Spinal cord (tissue), 10 donors: ENCODE data around the gene NCS1. TPM values are rescaled to one million over a fixed set of nuclear protein-coding genes. Genes with fewer than 3 reads are reported as not detected.

Experiments
- DNase-seq, 6 donors: peaks; one replicate each; pipeline versions ENCODE4 v3.0.0 to v3.0.0-alpha.2; 2013 to 2015; ENCODE audit warnings: low spot score in 6 of 6, low read depth in 4 of 6
- H3K27ac ChIP-seq: one replicate; pipeline ENCODE4 v1.5.1; 2013; ENCODE audit warnings: low read depth, low read length, control low read depth
- H3K27me3 ChIP-seq: one replicate; pipeline ENCODE4 v1.6.1; 2013; ENCODE audit warnings: low read length; ENCODE audit not compliant: control insufficient read depth, insufficient read depth
- H3K36me3 ChIP-seq: one replicate; pipeline ENCODE4 v1.6.1; 2013; ENCODE audit warnings: low read length; ENCODE audit not compliant: control insufficient read depth, insufficient read depth
- H3K4me1 ChIP-seq: one replicate; pipeline ENCODE4 v1.6.1; 2013; ENCODE audit warnings: low read length; ENCODE audit not compliant: control insufficient read depth, insufficient read depth
- H3K4me3 ChIP-seq: one replicate; pipeline ENCODE4 v1.5.1; 2013; ENCODE audit warnings: low read depth, low read length, control low read depth
- H3K9me3 ChIP-seq: one replicate; pipeline ENCODE4 v1.6.1; 2013; ENCODE audit warnings: low read length; ENCODE audit not compliant: control insufficient read depth, insufficient read depth
- WGBS: methylation state at CpG from one replicate; pipeline ENCODE4 v1.1.5; 2013; ENCODE audit warnings: missing lambda C conversion rate; ENCODE audit not compliant: insufficient coverage; 5-methylcytosine and 5-hydroxymethylcytosine counted together
- polyA plus RNA-seq, 2 donors: library from polyadenylated mRNA; unstranded; fragments of 120-200 nt; gene quantifications; one replicate each; pipeline ENCODE4 v1.2.1, GENCODE V29; 2013; ENCODE audit not compliant: insufficient read length in 2 of 2
- total RNA-seq, 2 donors: library from RNA; depleted of rRNA in 1 of 2; stranded (reverse); fragments of 120-200 nt in 1 of 2; fragments of >200 nt in 1 of 2; gene quantifications; one replicate each; pipeline versions ENCODE4 v1.2.3 to v1.2.4, GENCODE V29; 2013 to 2014
- donor health status: healthy.

Gene NCS1
- total and polyA plus RNA-seq, 4 donors: 47.6 to 197 (median 145) TPM

DNA sequence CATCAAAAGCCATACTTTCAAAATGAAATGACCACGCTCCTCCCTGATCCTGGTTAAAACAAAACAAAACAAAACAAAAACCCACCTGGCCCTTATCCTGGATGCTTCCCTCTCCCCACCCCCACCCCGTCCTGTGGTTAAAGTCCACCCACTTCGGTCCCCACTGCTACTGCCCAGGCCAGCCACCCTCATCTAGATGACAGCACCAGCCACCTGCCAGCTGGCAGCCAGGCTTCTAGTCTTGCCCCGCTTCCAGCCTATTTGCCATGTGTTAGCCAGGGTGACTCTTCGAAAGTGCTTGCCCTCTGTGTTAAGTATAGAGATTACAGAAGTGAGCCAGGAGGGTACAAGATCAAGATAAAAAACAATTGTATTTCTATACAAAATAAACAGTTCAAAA lies 27.5 kb upstream of the NCS1 start:
- WGBS: 84% methylated on average over 3 of the region's 5 CpGs
- Histone ChIP-seq H3K36me3 (no peaks in the 10 kb centered on the region), H3K9me3 (no peaks in the 10 kb centered on the region), H3K27me3 (no peaks in the 10 kb centered on the region), H3K4me3 (no peak overlapping the region), H3K4me1 (peaks cover 27% of the 10 kb centered on the region), H3K27ac (no peak overlapping the region)
- no peak for DNase-seq

DNA sequence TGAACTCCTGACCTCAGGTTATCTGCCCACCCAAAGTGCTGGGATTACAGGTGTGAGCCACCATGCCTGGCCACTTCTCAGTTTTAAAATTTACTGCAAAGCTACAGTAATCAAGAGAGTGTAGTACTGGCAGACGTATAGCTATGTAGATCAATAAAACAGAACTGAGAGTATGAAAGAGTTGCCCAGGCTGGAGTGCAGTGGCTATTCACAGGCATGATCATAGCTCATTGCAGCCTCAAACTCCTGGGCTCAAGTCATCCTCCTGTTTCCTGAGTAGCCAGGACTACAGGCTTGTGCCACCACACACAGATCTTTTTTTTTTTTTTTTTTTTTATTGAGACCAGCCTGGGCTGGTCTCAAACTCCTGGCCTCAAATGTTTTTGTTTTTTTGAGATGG lies 26.5 kb upstream of the NCS1 start:
- H3K9me3 ChIP-seq: no peaks in the 10 kb centered on the region
- no CpG with 5 or more reads among the region's 1 CpG for WGBS
- no peaks in the 10 kb centered on the region for H3K36me3 ChIP-seq

DNA sequence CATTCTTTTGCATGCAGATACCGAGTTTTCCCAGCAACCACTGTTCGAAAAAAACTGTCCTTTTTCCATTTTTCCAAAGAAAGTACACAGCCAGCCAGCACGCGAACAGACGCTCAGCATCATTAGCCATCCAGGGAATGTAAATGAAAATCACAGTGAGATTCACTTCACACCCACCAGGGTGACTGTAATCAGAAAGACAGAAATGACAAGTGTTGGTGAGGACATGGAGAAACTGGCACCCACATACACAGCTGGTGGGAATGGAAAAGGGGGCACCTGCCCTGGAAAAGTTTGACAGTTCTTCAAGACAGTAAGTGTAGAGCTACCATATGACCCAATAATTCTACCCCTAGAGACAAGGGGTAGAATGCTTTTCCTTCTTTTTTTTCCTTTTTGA lies 25.0 kb upstream of the NCS1 start:
- Histone ChIP-seq H3K27ac (no peak overlapping the region), H3K9me3 (no peaks in the 10 kb centered on the region), H3K4me1 (peaks cover 23% of the 10 kb centered on the region), H3K4me3 (no peak overlapping the region), H3K36me3 (no peaks in the 10 kb centered on the region), H3K27me3 (no peaks in the 10 kb centered on the region)
- WGBS: no CpG with 5 or more reads among the region's 5 CpGs
- peak in 1 of 6 donors; percentile 36 for DNase-seq

More for the DNA sequence above, 26.5 kb upstream of the NCS1 start:
- no peak overlapping the region for H3K27ac ChIP-seq
- no peaks in the 10 kb centered on the region for H3K27me3 ChIP-seq
- H3K4me3 ChIP-seq: no peak overlapping the region
- DNase-seq: no peak
- peaks cover 27% of the 10 kb centered on the region for H3K4me1 ChIP-seq

- H3K4me3 ChIP-seq: no peak overlapping the region
- H3K36me3 ChIP-seq: no peaks in the 10 kb centered on the region
- DNase-seq: no peak
- no peaks in the 10 kb centered on the region for H3K9me3 ChIP-seq
- H3K4me1 ChIP-seq: peaks cover 19% of the 10 kb centered on the region
- no peaks in the 10 kb centered on the region for H3K27me3 ChIP-seq
- WGBS: 100% methylated on average over 2 of the region's 3 CpGs
- H3K27ac ChIP-seq: no peak overlapping the region
Observed at GRCh38 chr9:130147910-130148309, 24.3 kb upstream of the NCS1 start.

DNA sequence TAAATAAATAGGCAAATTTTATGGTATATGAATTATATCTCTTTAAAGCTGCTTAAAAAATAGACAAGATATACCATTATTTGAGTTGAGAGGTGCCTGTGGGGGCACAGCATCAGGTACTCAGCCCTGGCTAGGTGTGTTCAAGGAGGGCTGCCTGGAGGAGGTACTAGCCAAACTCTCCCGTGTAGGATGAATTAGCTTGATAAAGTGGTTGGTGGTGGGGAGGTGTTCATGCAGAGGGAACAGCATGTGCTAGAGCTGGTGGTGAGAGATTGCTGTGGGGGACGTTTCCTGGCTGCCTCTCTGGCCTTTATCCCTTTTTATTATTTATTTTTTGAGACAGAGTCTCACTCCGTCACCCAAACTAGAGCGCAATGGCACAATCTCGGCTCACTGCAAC lies 23.2 kb upstream of the NCS1 start:
- H3K4me1 ChIP-seq: peaks cover 8% of the 10 kb centered on the region
- 74% methylated on average over 4 of the region's 5 CpGs for WGBS
- DNase-seq: no peak
- no peaks in the 10 kb centered on the region for H3K9me3 ChIP-seq
- no peaks in the 10 kb centered on the region for H3K36me3 ChIP-seq
- H3K27ac ChIP-seq: no peak overlapping the region
- H3K27me3 ChIP-seq: no peaks in the 10 kb centered on the region
- no peak overlapping the region for H3K4me3 ChIP-seq

- Histone ChIP-seq H3K9me3 (no peaks in the 10 kb centered on the region), H3K27me3 (no peaks in the 10 kb centered on the region), H3K27ac (no peak overlapping the region), H3K4me1 (peaks cover under 1% of the 10 kb centered on the region), H3K36me3 (no peaks in the 10 kb centered on the region), H3K4me3 (no peak overlapping the region)
- DNase-seq: no peak
- 87% methylated on average over 5 of the region's 5 CpGs for WGBS
Observed at GRCh38 chr9:130149654-130150286, 22.4 kb upstream of the NCS1 start.

DNA sequence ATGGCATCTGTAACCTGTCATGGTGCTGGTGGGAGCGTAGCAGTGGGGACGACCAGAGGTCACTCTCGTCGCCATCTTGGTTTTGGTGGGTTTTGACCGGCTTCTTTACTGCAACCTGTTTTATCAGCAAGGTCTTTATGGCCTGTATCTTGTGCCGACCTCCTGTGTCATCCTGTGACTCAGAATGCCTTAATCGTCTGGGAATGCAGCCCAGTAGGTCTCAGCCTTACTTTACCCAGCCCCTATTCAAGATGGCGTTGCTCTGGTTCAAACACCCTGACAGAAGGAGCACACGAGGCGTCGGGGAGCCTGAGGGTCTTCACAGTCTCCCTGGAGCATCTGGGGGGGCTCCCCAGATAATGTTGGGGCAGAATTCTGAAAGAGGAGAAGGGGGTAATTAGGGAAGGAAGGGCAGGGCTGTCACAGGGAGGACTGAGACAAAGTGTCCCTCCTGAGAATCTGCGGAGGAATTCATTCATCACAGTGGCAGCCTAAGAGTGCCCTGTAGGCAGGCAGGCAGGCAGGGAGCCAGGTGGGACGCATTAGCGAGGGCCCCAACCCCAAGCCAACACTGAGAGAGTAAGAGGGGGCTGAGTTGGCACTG lies 21.3 kb upstream of the NCS1 start:
- WGBS: 56% methylated on average over 14 of the region's 14 CpGs
- DNase-seq: peak in 1 of 6 donors; percentile 49
- Histone ChIP-seq H3K27me3 (no peaks in the 10 kb centered on the region), H3K9me3 (no peaks in the 10 kb centered on the region), H3K4me3 (no peak overlapping the region), H3K36me3 (no peaks in the 10 kb centered on the region), H3K27ac (no peak overlapping the region), H3K4me1 (no peaks in the 10 kb centered on the region)

DNA sequence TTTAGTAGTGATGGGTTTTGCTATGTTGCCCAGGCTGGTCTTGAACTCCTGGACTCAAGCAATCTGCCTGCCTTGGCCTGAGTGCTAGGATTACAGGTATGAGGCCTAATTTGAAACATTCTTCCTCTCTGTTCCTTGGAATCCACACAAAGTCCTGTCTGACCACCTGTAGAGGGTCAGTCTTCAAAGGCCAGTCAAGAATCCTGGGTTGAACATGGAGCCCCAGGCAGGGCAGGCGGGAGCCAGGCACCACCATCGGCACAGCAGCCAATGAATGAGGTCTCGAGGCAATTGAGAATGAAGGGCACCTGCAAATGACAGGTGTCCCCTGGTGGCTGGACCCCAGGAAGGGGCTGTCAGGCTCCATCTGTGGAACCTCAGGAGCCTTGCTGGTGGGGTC lies 17.4 kb upstream of the NCS1 start:
- Histone ChIP-seq H3K27me3 (no peaks in the 10 kb centered on the region), H3K4me1 (peaks cover 5% of the 10 kb centered on the region), H3K4me3 (no peak overlapping the region), H3K9me3 (no peaks in the 10 kb centered on the region), H3K27ac (no peak overlapping the region), H3K36me3 (no peaks in the 10 kb centered on the region)
- WGBS: 94% methylated on average over 3 of the region's 3 CpGs
- DNase-seq: no peak

- Histone ChIP-seq H3K27ac (no peak overlapping the region), H3K36me3 (no peaks in the 10 kb centered on the region), H3K4me3 (no peak overlapping the region), H3K9me3 (no peaks in the 10 kb centered on the region), H3K27me3 (no peaks in the 10 kb centered on the region), H3K4me1 (peaks cover 5% of the 10 kb centered on the region)
- WGBS: 84% methylated on average over 12 of the region's 12 CpGs
- no peak for DNase-seq
Observed at GRCh38 chr9:130155647-130156046, 16.6 kb upstream of the NCS1 start.

DNA sequence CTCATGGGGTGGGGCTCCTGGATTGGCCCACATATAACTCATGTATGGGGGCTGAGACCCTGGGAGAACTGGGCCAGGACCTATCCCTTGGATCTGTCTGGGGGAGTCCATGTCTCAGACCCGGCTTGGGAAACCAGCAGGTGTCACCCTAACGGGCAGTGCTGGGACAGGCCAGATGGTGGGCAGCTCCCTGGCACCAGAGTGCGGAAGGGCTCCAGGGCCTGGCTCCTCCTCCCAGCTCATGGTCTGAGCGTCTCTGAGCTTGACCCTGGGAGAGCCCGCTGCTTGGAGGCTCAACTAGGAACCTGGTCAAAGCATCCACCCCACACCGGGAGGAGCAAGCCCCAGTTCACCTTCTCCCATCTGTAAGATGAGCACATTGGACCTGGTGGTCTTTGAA lies 15.5 kb upstream of the NCS1 start:
- H3K4me3 ChIP-seq: no peak overlapping the region
- no peaks in the 10 kb centered on the region for H3K36me3 ChIP-seq
- H3K27ac ChIP-seq: no peak overlapping the region
- DNase-seq: no peak
- peaks cover 5% of the 10 kb centered on the region for H3K4me1 ChIP-seq
- WGBS: 53% methylated on average over 4 of the region's 6 CpGs
- no peaks in the 10 kb centered on the region for H3K9me3 ChIP-seq
- no peaks in the 10 kb centered on the region for H3K27me3 ChIP-seq
